ENCODE measurements around the gene SMURF1. TPM values are rescaled to one million over a fixed set of nuclear protein-coding genes. Genes with fewer than 3 reads are reported as not detected.

The SMURF1 gene
- total and polyA plus RNA-seq, 2 experiments from 2014 or later = 11.9 to 24.5 TPM

DNA sequence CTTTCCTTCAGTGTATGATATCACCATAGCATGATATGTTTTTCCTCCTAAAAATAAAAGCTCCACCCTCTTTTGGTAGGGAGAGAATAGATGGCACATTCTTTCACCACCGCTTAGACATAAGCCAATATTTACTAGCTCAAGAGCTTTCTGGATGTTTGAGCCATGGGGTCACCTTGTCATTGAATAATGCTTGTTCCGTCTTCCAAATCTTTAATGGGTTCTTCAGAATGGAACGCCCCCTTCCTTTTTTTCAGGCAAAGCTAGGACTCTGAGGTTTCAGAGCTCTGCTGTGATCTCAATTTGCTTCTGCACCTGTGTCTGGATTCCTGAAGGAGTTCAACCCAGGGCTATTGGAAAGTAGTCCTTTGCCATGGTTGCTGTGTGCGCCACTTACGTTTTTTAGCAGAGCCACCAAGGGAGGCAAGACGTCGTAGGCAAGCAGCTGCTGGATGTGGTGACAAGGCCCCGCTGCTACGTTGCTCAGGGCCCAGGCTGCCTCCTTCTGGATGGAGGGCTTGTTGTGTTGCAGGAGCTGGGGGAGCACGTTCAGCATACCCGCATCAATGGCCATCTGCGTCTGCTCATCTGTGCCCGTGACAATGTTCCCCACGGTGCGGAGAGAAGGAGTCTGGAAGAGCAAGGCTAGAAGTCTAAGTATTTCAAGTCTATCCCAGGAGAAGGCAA is 40.8 kb upstream of the SMURF1 start:
- no peaks in the 10 kb centered on the region for H3K27me3 ChIP-seq
- no peaks in the 10 kb centered on the region for H3K36me3 ChIP-seq
- H3K4me1 ChIP-seq (ENCODE audit: low read depth) = no peaks in the 10 kb centered on the region
- H3K27ac ChIP-seq = no peak overlapping the region
- no peaks in the 10 kb centered on the region for H3K9me3 ChIP-seq (ENCODE audit: low read depth)
- no peak for DNase-seq (ENCODE audit: low read depth in 1 of 2, low spot score in 1 of 2)
- no peak overlapping the region for H3K4me3 ChIP-seq
- TF ChIP-seq, protein P1, sequence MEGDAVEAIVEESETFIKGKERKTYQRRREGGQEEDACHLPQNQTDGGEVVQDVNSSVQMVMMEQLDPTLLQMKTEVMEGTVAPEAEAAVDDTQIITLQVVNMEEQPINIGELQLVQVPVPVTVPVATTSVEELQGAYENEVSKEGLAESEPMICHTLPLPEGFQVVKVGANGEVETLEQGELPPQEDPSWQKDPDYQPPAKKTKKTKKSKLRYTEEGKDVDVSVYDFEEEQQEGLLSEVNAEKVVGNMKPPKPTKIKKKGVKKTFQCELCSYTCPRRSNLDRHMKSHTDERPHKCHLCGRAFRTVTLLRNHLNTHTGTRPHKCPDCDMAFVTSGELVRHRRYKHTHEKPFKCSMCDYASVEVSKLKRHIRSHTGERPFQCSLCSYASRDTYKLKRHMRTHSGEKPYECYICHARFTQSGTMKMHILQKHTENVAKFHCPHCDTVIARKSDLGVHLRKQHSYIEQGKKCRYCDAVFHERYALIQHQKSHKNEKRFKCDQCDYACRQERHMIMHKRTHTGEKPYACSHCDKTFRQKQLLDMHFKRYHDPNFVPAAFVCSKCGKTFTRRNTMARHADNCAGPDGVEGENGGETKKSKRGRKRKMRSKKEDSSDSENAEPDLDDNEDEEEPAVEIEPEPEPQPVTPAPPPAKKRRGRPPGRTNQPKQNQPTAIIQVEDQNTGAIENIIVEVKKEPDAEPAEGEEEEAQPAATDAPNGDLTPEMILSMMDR (IDR thresholded peaks at IDR 0.05; ENCODE audit: low read depth, low read length) = no peak

DNA sequence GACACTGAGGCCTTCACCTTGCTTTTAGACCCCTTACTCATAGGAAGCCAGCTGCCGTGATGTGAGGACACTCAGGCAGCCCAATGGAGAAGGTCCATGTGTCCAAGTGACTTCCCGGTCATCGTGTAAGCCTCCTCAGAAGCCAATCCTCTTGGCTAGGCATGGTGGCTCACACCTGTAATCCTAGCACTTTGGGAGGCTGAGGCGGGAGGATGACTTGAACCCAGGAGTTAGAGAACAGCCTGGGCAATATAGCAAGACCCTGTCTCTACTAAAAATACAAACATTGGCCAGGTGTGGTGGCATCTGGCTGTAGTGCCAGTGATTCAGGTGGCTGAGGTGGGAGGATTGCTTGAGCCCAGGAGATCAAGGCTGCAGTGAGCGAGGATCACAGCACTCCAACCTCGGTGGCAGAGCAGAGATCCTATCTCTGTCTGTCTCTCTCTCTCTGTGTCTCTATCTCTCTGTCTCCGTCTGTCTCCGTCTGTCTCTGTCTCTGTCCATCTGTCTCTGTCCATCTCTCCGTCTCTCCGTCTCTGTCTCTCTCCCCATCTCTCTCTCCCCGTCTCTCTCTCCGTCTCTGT is 36.3 kb upstream of the SMURF1 start:
- no peak overlapping the region for H3K4me3 ChIP-seq
- DNase-seq (ENCODE audit: low read depth in 1 of 2, low spot score in 1 of 2) = no peak
- TF ChIP-seq, protein P1 (IDR thresholded peaks at IDR 0.05; ENCODE audit: low read depth, low read length) = no peak
- H3K4me1 ChIP-seq (ENCODE audit: low read depth) = no peaks in the 10 kb centered on the region
- no peaks in the 10 kb centered on the region for H3K27me3 ChIP-seq
- no peaks in the 10 kb centered on the region for H3K36me3 ChIP-seq
- no peak overlapping the region for H3K27ac ChIP-seq
- H3K9me3 ChIP-seq (ENCODE audit: low read depth) = no peaks in the 10 kb centered on the region

DNA sequence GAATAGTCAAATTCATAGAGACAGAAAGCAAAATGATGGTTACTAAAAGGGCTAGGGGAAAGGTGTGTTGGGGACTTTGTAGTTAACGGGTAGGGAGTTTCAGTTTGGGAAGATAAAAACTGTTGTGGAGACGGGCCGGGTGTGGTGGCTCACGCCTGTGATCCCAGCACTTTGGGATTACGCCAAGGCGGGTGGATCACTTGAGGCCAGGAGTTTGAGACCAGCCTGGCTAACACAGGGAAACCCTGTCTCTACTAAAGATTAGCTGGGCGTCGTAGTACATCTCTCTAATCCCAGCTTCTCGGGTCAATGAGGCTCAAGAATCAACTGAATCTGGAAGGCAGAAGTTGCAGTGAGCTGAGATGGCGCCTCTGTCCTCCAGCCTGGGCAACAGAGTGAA is 33.3 kb upstream of the SMURF1 start:
- Histone ChIP-seq H3K9me3 (ENCODE audit: low read depth) (no peaks in the 10 kb centered on the region), H3K4me1 (ENCODE audit: low read depth) (no peaks in the 10 kb centered on the region), H3K4me3 (no peak overlapping the region), H3K27me3 (no peaks in the 10 kb centered on the region), H3K27ac (no peak overlapping the region), H3K36me3 (no peaks in the 10 kb centered on the region)
- TF ChIP-seq, protein P1 (IDR thresholded peaks at IDR 0.05; ENCODE audit: low read depth, low read length) = no peak
- DNase-seq (ENCODE audit: low read depth in 1 of 2, low spot score in 1 of 2) = no peak

DNA sequence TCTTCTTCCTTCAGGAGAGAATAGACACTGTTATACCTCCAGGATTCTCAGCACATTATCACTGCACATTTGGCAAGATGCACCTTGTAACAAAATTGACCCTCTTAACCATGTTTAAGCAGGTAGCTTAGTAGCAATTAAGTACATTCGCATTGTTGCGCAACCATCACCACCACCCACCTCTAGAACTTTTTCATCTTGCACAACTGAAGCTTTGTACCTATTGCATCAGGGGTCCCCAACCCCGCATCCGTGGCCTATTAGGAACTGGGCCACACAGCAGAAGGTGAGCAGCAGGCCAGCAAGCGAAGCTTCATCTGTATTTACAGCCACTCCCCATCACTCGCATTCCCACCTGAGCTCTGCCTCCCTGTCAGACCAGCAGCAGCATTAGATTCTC is 29.9 kb upstream of the SMURF1 start:
- DNase-seq (ENCODE audit: low read depth in 1 of 2, low spot score in 1 of 2) = no peak
- Histone ChIP-seq H3K4me1 (ENCODE audit: low read depth) (no peaks in the 10 kb centered on the region), H3K9me3 (ENCODE audit: low read depth) (no peaks in the 10 kb centered on the region), H3K27me3 (no peaks in the 10 kb centered on the region), H3K27ac (no peak overlapping the region), H3K36me3 (no peaks in the 10 kb centered on the region), H3K4me3 (no peak overlapping the region)
- TF ChIP-seq, protein P1 (IDR thresholded peaks at IDR 0.05; ENCODE audit: low read depth, low read length) = no peak

DNA sequence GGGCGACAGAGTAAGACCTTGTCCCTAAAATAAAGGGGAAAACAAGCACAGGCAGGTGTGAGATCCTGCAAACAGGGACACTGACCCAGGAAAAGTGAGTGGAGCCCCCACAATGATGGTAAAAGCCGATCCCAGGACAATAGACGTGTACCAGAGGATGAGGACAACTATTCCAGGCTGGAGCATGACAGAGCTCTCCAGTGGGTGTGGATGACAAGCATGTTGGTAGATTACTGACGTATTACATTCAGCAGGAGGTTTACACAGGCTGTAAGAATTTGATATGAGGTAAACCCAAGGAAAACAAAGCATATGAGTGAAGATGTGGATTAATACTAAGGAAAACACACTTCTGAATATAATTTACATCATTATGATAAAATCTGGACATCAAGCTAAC is 27.8 kb upstream of the SMURF1 start:
- Histone ChIP-seq H3K9me3 (ENCODE audit: low read depth) (no peaks in the 10 kb centered on the region), H3K36me3 (no peaks in the 10 kb centered on the region), H3K27ac (no peak overlapping the region), H3K4me1 (ENCODE audit: low read depth) (no peaks in the 10 kb centered on the region), H3K4me3 (no peak overlapping the region), H3K27me3 (no peaks in the 10 kb centered on the region)
- no peak for DNase-seq (ENCODE audit: low read depth in 1 of 2, low spot score in 1 of 2)
- TF ChIP-seq, protein P1 (IDR thresholded peaks at IDR 0.05; ENCODE audit: low read depth, low read length) = no peak

Measured in cardiac muscle cell (in vitro differentiated cells and primary cell).